SIG-M5 treated with dmso at 0.1 percent for 504 hours (cell line): ENCODE results near the gene DDX49.

Experiments
- DNase-seq: peaks from one replicate; lab custom pipeline; 2025; ENCODE audit not compliant: unreplicated experiment; lab: John Stamatoyannopoulos, UW

Gene DDX49, protein sequence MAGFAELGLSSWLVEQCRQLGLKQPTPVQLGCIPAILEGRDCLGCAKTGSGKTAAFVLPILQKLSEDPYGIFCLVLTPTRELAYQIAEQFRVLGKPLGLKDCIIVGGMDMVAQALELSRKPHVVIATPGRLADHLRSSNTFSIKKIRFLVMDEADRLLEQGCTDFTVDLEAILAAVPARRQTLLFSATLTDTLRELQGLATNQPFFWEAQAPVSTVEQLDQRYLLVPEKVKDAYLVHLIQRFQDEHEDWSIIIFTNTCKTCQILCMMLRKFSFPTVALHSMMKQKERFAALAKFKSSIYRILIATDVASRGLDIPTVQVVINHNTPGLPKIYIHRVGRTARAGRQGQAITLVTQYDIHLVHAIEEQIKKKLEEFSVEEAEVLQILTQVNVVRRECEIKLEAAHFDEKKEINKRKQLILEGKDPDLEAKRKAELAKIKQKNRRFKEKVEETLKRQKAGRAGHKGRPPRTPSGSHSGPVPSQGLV

DNA sequence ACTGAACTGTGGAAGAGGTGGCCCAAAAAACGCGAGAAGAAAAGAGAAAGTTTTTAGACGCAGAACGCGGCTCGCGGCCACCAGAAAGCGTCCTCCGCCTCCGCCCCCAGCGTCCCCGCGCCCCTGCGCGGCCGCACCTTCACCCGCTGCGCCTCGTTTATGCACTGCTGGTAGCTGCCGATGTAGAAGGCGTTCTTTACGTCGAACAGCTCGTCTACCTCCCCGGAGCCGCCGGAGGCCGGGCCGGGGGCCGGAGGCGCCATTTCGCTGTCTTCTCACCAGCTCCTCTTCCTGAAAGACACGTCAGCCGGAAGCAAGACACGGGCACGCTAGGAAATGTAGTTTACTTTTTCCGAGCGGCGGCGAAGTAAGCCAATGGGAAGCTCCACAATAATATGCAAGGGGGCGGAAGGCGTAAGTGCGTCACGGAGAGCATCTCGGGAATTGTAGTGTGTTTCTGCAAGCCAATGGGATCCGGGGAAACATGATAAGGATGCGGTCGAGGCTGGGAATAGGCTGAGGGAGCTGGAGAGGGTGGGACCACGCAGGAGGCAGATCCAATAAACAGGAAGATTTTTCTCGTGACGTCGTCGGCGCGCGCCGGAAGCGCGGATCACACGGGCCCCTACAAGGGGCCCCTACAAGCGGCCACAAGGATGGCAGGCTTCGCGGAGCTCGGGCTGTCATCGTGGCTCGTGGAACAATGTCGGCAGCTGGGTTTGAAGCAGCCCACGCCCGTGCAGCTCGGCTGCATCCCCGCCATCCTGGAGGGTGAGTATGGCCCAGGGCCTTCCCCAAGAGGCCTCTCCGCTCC, at the start of gene DDX49, which contains the start of gene COPE:
TSS of gene DDX49 (plus strand) at position 630 of the 814 bp plus-strand sequence. CDS start at position 657, 27 bp downstream.
TSS of gene COPE (minus strand) at position 302 of the 814 bp plus-strand sequence. CDS start at position 263, 39 bp downstream.
- peak; percentile 100 for DNase-seq

- DNase-seq = no peak
These were observed 49.6 kb upstream of the DDX49 start for GRCh38 chr19:18869781-18870530.

DNA sequence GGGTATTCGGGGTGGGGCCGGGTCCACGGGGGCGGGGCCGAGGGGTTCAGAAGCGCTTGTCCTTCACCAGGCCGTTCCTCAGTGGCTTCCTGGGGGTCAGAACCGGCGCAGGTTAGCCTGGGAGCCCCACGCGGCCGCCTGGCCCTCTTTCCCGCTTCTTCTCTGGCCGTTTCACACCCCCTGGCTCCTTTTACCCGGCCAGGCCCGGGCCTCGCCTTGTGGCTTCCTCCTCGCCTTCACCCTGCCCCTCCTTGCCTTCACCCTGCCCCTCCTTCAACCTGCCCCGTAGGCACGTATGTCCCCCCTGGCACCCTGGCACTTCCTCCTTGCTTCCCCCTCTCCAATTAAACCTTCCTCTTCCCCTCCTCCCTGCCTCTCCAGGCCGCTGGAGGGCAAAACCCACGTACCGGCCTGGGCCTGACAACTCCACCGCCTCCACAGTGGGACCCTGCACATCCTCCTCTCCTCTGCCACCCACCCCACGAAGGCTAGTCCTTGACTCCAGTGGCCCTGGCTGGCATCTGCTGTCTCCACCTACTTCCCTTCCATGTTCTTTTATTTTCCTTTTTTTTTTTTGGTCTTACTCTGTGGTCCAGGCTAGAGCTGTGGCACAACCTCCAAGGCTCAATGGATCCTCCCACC, 48.9 kb upstream of the DDX49 start:
- DNase-seq = no peak

DNA sequence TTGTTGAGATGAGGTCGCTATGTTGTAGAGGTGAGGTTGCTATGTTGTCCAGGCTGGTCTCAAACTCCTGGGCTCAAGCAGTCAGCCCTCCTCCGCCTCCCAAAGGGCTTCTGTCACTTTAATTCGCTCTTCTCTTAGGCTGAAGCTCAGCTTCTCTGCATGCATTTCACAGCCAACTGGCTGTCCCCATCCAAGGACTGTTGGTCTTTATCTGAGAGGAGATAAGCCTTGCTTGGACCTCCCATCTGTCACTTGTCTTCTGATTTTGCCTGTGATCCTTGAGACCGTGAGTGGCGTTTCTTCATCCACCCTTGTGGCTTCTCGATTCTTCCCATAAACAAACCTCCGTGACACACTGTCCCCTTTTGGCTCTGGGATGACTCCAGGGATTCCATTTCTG, 48.0 kb upstream of the DDX49 start:
- DNase-seq = no peak

DNA sequence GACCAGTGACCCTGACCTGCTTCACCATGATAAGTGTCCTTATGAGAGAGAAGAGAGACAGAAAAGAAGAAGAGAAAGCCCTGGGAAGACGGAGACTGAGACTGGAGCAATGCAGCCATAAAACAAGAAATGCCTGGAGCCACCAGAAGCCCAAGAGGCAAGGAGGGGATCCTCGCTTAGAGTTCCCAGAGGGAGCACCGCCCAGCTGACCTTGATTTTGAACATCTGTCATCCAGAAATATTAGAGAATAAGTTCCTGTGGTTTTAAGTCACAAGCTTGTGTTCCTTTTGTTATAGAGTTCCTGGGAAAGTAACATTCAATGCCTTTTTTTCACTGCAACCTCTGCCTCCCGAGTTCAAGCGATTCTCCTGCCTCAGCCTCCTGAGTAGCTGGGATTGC, 43.8 kb upstream of the DDX49 start:
- no peak for DNase-seq

DNA sequence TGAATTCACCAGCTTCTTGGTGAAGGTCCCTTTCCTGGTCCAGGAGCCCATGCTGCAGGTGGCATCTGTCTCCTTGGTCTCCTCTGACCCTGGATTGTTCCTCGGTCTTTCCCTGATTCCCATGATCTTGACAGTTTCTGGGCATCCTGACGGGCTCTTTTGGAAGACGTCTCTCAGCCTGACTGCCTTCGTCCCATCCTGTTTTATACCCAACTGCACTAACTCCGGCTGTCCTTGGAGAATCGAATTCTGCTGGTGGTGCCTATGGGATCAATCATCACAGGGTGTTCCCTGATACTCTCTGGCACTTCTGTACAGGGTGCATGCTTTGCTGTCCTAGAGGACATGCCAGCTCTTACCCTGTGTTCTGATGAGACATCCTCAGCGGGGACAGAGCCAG, 42.6 kb upstream of the DDX49 start:
- no peak for DNase-seq

DNA sequence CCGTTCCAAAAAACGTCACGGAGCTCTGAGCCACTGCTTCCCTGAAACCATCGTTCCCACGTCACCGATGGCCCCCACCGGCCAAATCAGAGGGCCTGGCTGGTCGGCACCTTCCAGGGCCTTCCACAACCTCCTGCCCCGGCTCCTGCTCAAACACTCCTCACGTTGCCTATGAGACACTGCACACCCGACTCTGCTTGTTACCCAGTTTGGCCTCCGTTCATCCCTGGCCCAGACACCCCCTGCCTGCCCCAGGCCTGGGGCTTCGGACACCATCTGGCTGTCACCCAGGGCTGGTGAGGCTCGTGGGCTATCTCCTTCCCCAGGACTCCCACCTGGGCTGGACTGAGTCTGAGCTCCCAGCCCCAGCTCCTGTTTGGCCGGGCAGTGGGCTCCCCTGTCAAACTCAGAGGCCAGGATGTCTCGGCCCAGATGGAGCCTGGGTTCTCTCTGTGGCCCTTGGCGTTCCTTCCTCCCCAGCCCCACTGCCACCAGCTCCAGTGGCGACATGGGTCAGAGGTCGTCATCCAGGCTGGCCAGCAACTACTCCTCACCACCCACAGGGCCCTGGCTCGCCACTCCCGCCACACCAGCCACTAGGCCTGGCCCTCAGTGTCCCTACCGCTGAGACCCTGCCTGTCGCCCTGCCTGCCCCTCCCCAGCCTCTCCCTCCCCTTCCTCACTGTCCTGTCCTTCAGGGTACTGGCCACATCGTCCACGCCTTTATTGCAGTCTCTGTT, 41.3 kb upstream of the DDX49 start:
- DNase-seq = no peak

DNA sequence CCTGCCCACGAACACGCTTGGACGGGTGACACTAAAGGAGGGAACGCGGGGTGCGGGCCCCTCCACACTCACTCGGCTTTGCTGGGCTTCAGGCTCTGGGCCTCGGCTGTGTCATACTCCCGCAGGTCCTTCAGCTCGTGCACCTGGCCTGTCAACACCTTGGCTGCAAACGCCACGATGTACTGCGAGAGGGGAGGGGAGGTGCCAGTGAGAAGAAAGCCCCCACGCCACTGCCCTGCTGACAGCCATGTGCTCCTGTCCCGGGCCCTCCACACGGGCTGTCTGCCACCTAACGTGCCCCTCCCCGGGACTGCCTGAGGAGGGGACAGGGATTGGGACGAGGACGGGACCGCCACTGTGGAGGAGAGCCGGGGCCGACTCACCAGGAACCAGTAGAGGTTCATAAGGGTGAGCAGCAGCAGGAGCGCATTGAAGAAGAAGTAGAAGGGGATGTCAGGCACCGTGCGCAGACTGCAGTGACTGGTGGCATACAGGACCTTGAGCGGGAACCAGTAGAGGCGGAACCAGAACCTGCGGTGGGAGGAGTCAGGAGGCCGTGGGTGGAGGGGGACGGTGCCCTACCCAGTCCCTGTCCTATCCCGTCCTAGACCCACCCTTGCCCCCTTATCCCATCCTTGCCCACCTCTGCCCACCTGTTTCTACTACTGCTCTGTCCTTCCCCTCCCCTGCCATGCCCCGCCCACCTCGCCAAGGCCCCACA, 40.5 kb upstream of the DDX49 start:
- no peak for DNase-seq

- DNase-seq = peak; percentile 45
These were observed 39.7 kb upstream of the DDX49 start for GRCh38 chr19:18879579-18880373.

- no peak for DNase-seq
These were observed 38.0 kb upstream of the DDX49 start for GRCh38 chr19:18881491-18881890.

DNA sequence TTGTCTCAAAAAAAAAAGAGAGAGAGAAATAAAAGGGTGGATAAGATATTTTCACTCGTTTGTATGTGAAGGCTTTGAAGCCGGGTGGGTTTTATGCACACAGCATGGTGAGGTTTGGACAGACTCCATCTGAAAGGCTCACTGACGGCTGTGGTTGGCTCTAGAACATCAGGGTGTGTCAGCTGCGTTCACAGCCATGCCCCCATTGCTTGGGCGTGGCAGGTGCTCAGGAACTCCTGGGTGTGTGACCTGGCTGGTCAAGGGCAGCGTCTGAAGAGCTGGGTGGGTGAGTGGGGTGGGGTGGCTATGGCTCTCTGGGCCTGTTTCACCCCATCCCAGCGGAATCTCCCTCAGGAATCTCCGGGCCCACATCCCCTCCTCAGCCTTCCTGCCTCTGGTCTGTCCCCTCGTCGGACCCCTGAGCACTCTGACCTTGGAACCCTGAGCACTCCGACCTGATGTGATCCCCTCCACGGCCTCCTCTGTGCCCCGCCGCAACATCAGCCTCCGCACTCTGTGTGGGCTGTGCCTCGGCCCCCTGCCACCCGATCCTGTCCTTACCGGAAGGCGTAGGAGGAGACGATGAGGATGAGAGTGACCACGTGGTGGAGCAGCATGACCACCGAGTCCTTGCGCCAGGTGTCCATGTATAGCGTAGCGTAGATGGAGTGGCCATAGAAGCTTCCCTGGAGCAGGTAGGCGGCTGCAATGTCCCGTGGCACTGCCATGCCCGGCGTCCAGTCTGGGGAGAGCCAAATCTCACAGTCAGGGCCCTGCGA, 35.8 kb upstream of the DDX49 start:
- no peak for DNase-seq

DNA sequence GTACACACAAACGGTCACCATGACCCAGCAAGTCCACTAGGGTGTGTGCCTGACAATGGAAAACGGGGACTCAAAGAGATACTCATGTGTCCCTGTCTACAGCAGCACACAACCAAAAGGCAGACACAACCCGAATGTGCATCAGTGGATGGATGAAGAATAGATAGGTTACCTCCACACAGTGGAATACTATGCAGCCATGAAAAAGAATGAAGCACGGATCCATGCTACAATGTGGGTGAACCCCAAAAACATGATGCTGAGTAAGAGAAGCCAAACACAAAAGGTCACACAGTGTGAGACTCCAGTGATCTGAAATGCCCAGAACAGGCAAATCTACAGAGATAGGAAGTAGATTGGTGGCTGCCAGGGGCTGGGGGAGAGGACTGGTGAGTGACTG, 32.5 kb upstream of the DDX49 start:
- DNase-seq = no peak

GRCh38 chr19:18889949-18890745, 29.4 kb upstream of the DDX49 start:
- DNase-seq = no peak

- DNase-seq = no peak
These were observed 25.8 kb upstream of the DDX49 start for GRCh38 chr19:18893587-18894253.

DNA sequence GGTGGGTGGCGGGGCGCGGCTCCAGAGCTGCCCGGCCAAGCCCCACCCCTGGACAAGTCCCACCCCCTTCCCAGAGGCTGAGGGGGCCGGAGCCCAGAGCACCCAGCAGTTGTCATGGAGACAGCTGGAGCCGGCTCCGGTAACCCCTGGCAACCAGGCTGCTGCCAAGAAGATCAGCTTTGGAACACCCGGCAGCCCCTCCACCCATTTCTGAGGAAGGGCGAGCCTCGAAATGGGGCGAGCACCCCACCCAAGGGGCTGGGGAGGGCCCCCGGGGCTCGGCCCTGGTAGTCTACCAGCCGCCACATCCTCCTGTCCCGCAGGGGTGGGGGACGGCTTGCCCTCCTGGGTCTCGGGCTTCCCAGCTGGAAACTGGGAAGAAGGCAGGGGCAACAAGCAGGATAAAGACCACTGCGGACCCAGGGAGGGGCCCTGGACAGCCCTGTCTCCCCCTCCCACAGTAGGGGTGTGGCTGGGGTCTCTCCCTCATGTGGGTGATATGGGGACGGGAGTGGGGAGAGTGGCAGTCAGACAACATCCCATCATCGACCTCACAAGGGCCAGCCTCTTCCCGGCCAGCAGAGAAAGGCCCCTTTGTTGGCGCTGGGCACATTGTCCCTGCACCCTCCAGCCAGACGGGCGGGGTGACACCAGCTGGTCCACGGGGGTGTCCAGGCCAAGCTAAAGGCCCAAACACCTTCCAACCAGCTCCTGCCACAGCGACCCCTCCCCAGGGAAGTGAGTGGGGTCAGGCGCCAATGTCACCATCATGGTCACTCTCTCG, 25.1 kb upstream of the DDX49 start:
- DNase-seq = no peak
